PC-9 (cell line): ENCODE results near the gene EYA4. TPM values are rescaled to one million over a fixed set of nuclear protein-coding genes. Genes with fewer than 3 reads are reported as not detected.

Source experiments
- BruUV-seq: library from RNA; stranded (reverse); fragments of 400-500 nt; replicated peaks from 2 replicates; lab custom pipeline; 2021; lab: Mats Ljungman, UMichigan
- CTCF ChIA-PET: fragments of 300-600 bp; sonication (Branson Sonifier 250); formaldehyde crosslinking; loops from one replicate; lab custom pipeline; 2022; ENCODE audit warnings: antibody characterized with exemption; lab: Charles Lee
- POLR2A ChIA-PET: fragments of 300-600 bp; sonication (Branson Sonifier 250); formaldehyde crosslinking; loops from one replicate; lab custom pipeline; 2022; ENCODE audit warnings: antibody characterized with exemption; ENCODE audit not compliant: unreplicated experiment; lab: Charles Lee
- DNase-seq, 2 experiments: peaks; one replicate each; pipeline versions ENCODE4 v3.0.0 to v3.0.0-alpha.2; 2015 to 2022; ENCODE audit warnings: mixed read lengths in 1 of 2
- H2AFZ ChIP-seq: fragments of 200-600 bp; sonication (generic); 2 replicates; pipeline ENCODE4 v1.8.1; 2017; ENCODE audit warnings: antibody characterized with exemption
- H3F3A ChIP-seq: fragments of 200-600 bp; sonication (generic); 2 replicates; pipeline ENCODE4 v1.8.1; 2017; ENCODE audit warnings: antibody characterized with exemption, mild to moderate bottlenecking, low read depth; ENCODE audit not compliant: insufficient read depth
- H3K27ac ChIP-seq: fragments of 200-600 bp; sonication (generic); 2 replicates; pipeline ENCODE4 v1.6.1; 2016; ENCODE audit warnings: mixed run types
- H3K27me3 ChIP-seq: fragments of 200-600 bp; sonication (generic); 2 replicates; pipeline ENCODE4 v1.6.1; 2016; ENCODE audit warnings: low read depth, mixed run types; ENCODE audit not compliant: insufficient read depth
- H3K36me3 ChIP-seq: fragments of 200-600 bp; sonication (generic); 2 replicates; pipeline ENCODE4 v1.6.1; 2016; ENCODE audit warnings: low read depth, mixed run types
- H3K4me1 ChIP-seq: fragments of 200-600 bp; sonication (generic); replicated peaks from 2 replicates; pipeline ENCODE4 v1.6.1; 2016; ENCODE audit warnings: mixed run types; ENCODE audit not compliant: insufficient read depth
- H3K4me2 ChIP-seq: fragments of 200-600 bp; sonication (generic); 2 replicates; pipeline ENCODE4 v1.6.1; 2017; ENCODE audit warnings: mixed run types
- H3K4me3 ChIP-seq: fragments of 200-600 bp; sonication (generic); 2 replicates; pipeline ENCODE4 v1.6.1; 2016; ENCODE audit warnings: mixed run types
- H3K79me2 ChIP-seq: fragments of 200-600 bp; sonication (generic); 2 replicates; pipeline ENCODE4 v1.6.1; 2017; ENCODE audit warnings: low read depth, mixed run types
- H3K9me2 ChIP-seq: fragments of 200-600 bp; sonication (generic); 2 replicates; pipeline ENCODE4 v1.8.1; 2017; ENCODE audit warnings: mild to moderate bottlenecking; ENCODE audit not compliant: insufficient read depth
- H3K9me3 ChIP-seq: fragments of 200-600 bp; sonication (generic); 2 replicates; pipeline ENCODE4 v1.8.1; 2016; ENCODE audit warnings: low read depth; ENCODE audit not compliant: insufficient read depth
- H4K20me1 ChIP-seq: fragments of 200-600 bp; sonication (generic); 2 replicates; pipeline ENCODE4 v1.8.1; 2017; ENCODE audit not compliant: insufficient read depth
- CTCF ChIP-seq: fragments of 200-600 bp; sonication (generic); conservative IDR thresholded peaks from 2 replicates; pipeline ENCODE4 v1.6.1; 2017; ENCODE audit warnings: mixed run types, antibody characterized with exemption, mild to moderate bottlenecking, moderate library complexity
- EZH2 ChIP-seq: fragments of 200-600 bp; sonication (generic); IDR thresholded peaks from 2 replicates; pipeline ENCODE4 v1.8.0; 2017; ENCODE audit warnings: antibody characterized with exemption, low read depth
- intact Hi-C: fragments of 100-400 bp; cut with micrococcal nuclease; formaldehyde crosslinking; loops from one replicate; pipeline ENCODE4 v1.10.0; 2022; ENCODE audit not compliant: unreplicated experiment
- total RNA-seq: library from RNA; stranded (reverse); gene quantifications from 2 replicates; pipeline ENCODE4 v1.2.3, GENCODE V29; 2021

EYA4 gene
- total RNA-seq, 1 experiment from 2014 or later, result 9.8 TPM

GRCh38 chr6:133290930-133291329 lies 49.8 kb downstream of the EYA4 start:
- H3F3A ChIP-seq, result no peaks in the 10 kb centered on the region

GRCh38 chr6:133291671-133292070 lies 50.5 kb downstream of the EYA4 start:
- Histone ChIP-seq H3F3A (no peaks in the 10 kb centered on the region), H2AFZ (no peak overlapping the region), H3K9me3 (no peaks in the 10 kb centered on the region), H3K27me3 (no peaks in the 10 kb centered on the region), H3K79me2 (no peaks in the 10 kb centered on the region), H3K4me1 (no peaks in the 10 kb centered on the region), H3K9me2 (no peaks in the 10 kb centered on the region; the same call in 1 of the 2 replicates), H3K36me3 (no peaks in the 10 kb centered on the region), H4K20me1 (no peaks in the 10 kb centered on the region), H3K4me3 (no peak overlapping the region), H3K27ac (no peak overlapping the region), H3K4me2 (no peak overlapping the region)
- no peak for TF ChIP-seq CTCF
- no peak for TF ChIP-seq EZH2
- intact Hi-C loops, result no loop called here
- DNase-seq, result no peak
- no TSS peak for BruUV-seq
- ChIA-PET POLR2A (no interaction called here), CTCF (no interaction called here)

More at GRCh38 chr6:133290930-133291329, 49.8 kb downstream of the EYA4 start:
- no peak overlapping the region for H3K4me2 ChIP-seq
- TF ChIP-seq CTCF, result no peak
- no peak for TF ChIP-seq EZH2
- intact Hi-C loops, result no loop called here
- no peak overlapping the region for H2AFZ ChIP-seq
- no peaks in the 10 kb centered on the region for H3K4me1 ChIP-seq
- DNase-seq, result no peak
- no peaks in the 10 kb centered on the region for H3K9me3 ChIP-seq
- H4K20me1 ChIP-seq, result no peaks in the 10 kb centered on the region
- ChIA-PET CTCF (no interaction called here), POLR2A (no interaction called here)
- H3K79me2 ChIP-seq, result no peaks in the 10 kb centered on the region
- H3K27me3 ChIP-seq, result no peaks in the 10 kb centered on the region
- H3K36me3 ChIP-seq, result no peaks in the 10 kb centered on the region
- no peak overlapping the region for H3K27ac ChIP-seq
- no peak overlapping the region for H3K4me3 ChIP-seq
- no TSS peak for BruUV-seq
- no peaks in the 10 kb centered on the region; the same call in 1 of the 2 replicates for H3K9me2 ChIP-seq

DNA sequence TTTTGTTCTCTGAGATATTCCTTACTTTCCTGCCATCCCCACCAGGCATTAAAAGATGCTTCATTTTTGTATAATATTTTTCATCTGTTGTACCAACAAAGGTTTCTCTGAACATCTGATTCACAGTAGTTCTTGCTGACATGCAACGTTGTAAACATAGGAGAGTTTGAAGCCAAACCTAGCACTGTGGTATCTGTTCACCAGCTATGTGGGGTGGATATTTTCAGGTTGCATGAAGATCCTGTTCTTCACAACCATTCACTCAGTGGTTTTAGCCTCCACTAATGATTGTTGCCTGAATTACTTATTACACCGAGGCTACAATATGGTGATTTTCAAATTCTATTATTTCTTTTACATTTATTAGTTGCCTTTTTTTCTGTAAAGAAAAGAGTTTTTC lies 56.5 kb downstream of the EYA4 start:
- TF ChIP-seq CTCF (no peak), EZH2 (no peak)
- intact Hi-C loops, result no loop called here
- no peaks in the 10 kb centered on the region for H4K20me1 ChIP-seq
- no peaks in the 10 kb centered on the region; the same call in 1 of the 2 replicates for H3K9me2 ChIP-seq
- H3K79me2 ChIP-seq, result no peaks in the 10 kb centered on the region
- H3K27me3 ChIP-seq, result no peaks in the 10 kb centered on the region
- H3K4me3 ChIP-seq, result no peak overlapping the region
- DNase-seq, result no peak
- no peaks in the 10 kb centered on the region for H3K4me1 ChIP-seq
- no peaks in the 10 kb centered on the region for H3F3A ChIP-seq
- no peak overlapping the region for H3K27ac ChIP-seq
- no peaks in the 10 kb centered on the region for H3K9me3 ChIP-seq
- H3K4me2 ChIP-seq, result no peak overlapping the region
- no peaks in the 10 kb centered on the region for H3K36me3 ChIP-seq
- POLR2A ChIA-PET, result no interaction called here
- CTCF ChIA-PET, result no interaction called here
- BruUV-seq, result no TSS peak
- H2AFZ ChIP-seq, result no peak overlapping the region
